ENCODE measurements around the gene TIGD6.

DNA sequence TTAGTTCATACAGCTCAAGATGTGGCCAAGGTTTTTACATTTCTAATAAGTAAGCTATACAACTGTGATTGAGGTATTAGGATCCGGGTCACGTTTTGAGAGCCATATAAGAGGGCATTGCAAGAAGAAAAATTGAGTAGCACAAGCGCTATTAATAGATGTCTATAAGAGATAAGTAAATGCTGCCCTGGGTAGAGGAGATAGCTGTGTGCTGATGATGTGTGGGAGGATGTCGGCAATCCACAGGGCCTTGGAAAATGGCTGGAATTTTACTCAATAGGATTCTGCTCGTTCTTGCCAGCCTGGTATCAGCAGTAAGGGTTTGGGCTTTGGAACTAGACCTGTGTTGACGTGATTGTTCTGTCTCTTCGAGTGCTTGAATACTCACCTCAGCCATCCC, 44.3 kb upstream of the TIGD6 start:
- TF ChIP-seq CTCF (IDR thresholded peaks at IDR 0.05), result no peak
- TF ChIP-seq POLR2A (IDR thresholded peaks at IDR 0.05), result no peak
